Activated naive CD4-positive, alpha-beta T cell treated with Interleukin-2 at 50 U/mL for 16 hours (primary cell): ENCODE results near the gene CADM2.

Experiments
- DNase-seq: peaks from one replicate; pipeline ENCODE4 v3.0.0-alpha.2; 2020

Gene CADM2

GRCh38 chr3:85342915-85343314, 384.1 kb downstream of the CADM2 start:
- no peak for DNase-seq

GRCh38 chr3:85355572-85355971, 396.8 kb downstream of the CADM2 start:
- DNase-seq: no peak

DNA sequence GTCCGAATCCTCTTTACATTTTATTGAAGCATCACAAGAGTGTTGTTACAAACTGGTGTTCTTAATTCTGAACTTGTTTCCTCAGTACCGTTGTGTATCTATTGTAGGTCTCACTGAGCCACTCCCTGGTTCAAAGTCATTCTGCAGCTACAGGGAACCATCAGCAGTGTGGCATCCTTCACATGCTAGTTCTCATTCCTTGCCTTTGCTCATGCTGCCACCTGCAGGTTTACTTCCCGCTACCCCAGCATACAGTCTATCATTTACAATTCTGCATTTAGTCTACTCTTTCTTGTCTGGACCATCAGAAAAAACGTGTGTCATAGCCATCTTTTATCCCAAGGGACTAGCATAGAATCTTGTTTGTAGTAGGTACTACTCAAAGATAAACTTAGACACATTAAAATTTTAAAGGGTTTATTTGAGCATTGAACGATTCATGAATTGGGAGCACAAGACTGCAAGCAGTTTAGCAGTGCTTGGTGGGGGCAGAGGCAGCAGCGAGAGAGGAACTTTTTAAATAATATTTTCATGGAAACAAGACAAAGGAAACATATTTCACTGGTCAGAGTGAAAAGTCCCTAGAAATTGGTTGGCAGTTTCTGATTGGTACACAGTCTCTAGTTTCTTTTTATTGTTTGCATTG, 402.1 kb downstream of the CADM2 start:
- no peak for DNase-seq

DNA sequence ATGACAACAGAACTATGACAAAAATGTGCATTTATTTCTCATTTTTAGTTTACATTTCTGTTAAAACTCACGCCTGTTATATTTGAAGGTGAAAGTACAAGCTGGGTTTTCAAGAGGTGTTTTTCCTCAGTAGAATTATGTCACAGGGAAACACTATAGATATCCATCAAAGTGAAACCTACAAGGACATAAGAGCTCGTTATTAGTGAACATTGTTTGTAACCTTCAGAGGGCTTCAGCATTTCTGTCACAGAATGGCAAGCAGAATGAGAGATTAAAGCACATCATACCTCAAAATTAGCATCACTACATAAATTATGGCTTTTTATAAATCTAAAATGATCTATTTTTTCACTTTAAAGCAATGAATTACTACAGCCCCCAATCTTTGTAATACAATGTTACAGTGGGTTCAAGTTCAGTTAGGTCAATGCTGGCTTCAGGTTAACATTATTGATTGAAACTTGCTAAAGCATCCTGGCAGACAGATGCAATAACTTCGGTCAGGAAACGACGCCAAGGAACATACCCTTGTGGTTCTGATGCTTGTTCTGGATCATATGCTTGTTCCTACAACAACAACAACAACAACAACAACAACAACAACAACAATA, 405.6 kb downstream of the CADM2 start:
- no peak for DNase-seq

DNA sequence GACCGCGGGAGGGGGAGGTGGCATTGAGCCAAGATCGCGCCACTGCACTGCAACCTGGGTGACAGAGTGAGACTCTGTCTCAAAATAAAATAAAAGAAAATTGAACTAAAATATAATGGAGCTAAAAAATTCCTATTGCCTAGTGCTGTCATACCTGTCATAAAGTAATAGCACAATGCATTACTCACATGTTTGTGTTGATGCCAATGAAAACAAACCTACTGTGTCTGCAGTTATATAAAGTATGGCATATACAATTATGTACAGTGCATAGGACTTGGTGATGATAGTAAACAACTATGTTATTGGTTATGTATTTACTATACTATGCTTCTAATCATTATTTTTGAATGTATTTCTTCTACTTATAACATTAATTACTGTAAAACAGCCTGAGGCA, 411.6 kb downstream of the CADM2 start:
- no peak for DNase-seq

GRCh38 chr3:85376131-85376530, 417.3 kb downstream of the CADM2 start:
- DNase-seq: no peak

DNA sequence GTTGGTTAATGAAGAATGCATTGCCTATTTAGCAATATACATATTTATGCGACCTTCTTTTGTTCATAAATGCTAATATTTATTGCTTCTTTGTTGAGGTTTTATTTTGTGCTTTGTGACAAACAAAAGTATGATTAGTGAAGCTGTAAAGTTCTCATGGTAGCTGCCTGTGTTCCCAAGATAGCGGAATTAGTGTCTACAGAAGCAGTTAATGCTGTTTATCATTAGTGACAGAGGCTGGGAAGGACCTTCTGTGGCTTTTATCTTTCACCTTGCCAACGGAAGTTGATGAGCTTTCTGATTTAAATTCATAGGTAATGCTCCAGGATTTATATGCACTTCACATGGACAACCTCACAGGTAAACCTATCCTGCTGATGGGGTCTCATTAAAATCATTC, 418.3 kb downstream of the CADM2 start:
- DNase-seq: no peak

GRCh38 chr3:85384372-85384771, 425.6 kb downstream of the CADM2 start:
- DNase-seq: no peak

DNA sequence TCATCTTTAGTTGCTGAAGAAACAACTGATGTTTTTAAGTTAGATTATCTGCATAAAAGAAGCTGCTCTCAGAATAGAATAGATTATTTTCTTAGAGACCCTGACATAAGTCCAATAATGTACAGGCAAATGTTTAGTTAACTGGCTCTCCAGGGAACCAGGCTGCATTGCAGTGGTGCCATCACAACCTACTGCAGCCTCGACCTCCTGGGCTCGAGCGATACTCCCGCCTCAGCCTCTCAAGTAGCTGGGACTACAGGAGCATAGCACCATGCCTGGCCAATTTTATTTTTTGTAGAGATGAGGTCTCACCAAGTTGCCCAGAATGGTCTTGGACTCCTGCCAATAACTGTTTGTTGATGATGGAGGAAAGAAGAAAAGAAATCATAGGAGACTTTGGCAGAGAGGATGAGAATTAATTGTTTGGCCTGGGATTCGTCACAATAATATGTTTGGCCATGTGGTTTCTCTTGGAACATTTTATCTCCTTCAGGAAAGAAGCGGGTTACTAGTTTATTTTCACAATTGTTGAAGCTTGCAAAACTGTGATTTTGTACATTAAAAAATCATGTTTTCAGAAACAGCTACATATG, 429.2 kb downstream of the CADM2 start:
- no peak for DNase-seq

DNA sequence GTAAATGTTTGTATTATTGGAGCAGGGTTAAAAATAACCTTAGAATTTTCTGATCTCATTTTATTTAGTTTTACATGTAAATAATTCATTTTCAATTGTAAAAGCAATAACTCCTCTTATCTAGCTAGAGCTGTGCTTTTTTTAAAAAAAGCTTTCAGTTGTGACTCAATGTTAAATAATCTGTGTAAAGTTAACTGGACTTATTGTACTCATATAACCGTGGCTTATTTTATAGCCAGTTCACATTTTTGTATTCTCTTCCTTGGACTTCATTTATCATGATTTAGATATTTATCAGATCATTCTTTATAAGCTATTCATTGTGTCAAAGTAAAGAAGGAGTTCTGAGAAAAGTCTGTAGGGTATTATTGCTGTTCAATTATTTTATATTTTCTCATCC, 435.6 kb downstream of the CADM2 start:
- DNase-seq: no peak

DNA sequence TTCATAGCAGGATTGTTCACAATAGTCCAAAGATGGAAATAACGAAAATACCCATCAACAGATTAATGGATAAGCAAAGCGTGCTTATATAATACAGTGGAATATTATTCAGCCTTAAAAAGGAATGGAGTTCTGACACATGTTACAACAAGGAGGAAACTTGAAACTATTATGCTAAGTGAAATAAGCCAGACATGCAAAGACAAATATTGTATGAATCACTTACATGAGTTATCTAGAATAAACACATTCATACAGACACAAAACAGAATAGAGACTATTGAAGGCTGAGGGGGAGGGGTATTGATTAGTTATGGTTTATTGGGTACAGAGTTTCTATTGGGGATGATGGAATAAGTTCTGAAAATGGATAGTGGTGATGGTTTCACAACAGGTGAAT, 438.6 kb downstream of the CADM2 start:
- no peak for DNase-seq

DNA sequence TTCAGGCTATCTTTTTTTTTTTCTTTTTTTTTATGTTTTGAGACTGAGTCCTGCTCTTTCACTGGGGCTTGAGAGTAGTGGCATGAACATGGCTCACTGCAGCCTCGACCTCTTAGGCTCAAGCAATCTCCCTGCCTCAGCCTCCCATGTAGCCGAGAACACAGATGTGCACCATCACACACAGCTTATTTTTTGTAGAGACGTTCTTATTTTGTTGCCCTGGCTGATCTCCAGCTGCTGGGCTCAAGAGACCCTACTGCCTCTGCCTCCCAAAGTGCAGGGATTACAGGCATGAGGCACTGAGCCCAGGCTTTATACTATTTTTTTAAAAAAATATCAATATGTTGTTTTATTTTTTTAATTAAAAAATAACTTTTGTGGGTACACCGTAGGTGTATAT, 467.3 kb downstream of the CADM2 start:
- no peak for DNase-seq

DNA sequence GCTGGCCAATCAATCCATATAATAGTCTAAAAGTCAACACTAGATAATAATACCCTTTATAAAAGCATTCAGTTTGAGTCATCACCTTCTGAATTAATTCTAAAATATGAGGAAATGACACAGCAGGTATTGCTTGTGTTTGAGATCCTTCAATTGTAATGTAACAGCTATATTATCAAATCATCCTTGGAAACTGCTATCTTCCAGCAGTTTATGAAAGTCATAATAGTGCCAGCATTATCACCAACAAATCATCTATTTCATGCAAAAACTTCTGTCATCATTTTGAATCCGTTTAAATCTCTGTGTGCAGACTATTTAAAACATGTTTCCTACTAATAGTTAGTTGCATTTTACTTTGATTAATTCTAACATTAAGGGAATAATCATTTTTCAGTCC, 468.7 kb downstream of the CADM2 start:
- no peak for DNase-seq

DNA sequence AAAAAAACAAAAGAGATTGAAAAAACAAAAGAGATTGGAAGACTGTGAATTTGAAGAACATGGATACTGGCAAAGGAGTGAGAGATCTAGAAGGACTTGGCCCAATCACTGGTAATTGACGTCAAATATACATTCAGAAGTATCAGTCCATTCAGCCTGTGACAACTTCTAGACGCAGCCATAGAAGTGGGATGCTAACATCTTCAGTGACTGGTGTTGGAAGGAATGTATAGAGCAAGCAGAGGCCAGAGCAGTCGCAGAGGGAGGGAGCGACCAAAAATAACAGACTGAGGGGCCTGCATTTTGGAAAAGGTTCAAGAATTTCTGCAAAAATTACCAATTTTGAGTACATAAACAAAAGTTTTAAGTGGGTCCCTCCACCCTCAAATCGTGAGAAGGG, 473.3 kb downstream of the CADM2 start:
- no peak for DNase-seq

- DNase-seq: no peak
Measured at GRCh38 chr3:85433319-85433718, 474.5 kb downstream of the CADM2 start.

DNA sequence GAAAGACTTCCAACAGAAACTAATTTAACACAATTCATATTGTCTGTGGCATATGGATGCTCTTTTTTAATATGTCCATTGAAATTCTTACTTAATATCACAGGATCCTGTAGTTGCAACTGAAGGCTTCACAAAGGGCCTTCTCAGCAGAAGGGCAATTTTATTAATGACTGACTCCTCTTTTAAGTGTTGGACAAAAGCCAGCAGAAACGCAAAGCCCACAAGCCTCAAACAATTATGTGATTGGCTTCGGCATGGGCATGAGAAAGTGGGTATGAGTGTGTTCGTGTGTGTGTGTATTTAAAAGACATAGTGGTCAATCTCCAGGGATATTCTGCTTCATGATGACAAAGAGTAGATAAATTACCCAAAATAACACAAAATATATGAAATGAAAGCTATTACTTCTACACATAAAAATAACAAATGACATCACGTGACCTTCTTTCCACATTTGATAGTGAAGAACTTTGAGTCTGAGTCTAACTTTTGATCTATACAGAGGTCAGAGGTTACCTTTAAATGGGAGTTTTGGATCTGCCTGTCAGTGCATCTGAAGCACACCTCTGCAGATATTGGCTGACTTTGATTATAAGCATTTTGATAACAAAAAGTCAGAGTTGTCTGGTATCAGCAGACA, 496.9 kb downstream of the CADM2 start:
- no peak for DNase-seq

DNA sequence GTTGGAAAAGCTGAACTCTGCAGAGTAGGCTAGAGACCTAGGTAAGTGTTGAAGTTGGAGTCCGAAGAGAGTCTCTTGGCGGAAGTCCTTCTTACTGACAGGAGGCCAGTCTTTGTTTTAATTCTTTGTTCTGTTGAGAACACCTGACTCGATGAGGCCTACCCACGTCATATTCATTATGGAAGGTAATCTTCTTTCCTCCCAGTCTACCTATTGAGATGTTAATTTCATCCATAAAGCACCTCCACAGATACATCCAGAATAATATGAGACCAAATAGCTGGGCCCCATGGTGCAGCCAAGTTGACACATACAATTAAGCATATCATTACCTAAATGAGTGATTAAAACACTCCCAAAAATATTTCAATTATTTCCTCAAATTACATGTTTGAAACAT, 515.5 kb downstream of the CADM2 start:
- no peak for DNase-seq

- DNase-seq: no peak
Measured at GRCh38 chr3:85475346-85475745, 516.6 kb downstream of the CADM2 start.

- DNase-seq: no peak
Measured at GRCh38 chr3:85476891-85477495, 518.2 kb downstream of the CADM2 start.

DNA sequence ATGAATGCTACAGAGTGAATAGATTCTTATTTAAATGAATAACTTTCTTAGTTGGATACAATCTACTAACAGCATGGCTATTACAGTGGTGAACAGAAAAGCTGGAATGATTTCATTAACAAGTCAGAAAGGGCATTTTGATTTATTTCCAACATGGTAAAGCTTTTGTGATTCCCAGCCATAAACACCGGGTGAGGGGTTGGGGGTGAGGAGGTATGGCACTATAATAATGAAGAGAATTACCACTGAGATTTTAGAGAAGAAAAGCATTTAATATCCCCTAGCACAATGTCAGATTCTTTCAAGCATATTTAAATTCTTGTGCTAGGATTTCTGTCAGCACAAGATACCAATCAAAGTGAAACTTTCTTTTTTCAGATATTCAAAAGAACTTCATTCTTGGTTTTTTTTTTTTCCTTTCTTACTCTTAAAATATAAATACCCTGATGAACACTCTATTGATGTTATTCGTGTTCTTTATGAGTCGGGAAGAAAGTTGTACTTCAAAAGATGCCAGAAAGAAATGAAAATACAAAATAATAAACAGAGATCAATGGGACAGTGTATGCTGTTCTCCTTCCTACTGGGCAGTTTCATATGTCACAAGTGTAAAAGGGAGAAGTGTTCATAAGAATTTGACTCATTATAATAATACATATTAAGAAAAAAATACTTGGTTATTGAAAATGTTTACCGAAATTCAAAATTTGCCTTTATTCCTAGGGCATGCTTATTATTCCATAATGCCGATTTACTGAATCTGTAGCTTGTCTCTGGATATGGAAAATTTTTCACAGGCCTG, 522.8 kb downstream of the CADM2 start:
- no peak for DNase-seq

- no peak for DNase-seq
Measured at GRCh38 chr3:85482213-85482490, 523.4 kb downstream of the CADM2 start.

DNA sequence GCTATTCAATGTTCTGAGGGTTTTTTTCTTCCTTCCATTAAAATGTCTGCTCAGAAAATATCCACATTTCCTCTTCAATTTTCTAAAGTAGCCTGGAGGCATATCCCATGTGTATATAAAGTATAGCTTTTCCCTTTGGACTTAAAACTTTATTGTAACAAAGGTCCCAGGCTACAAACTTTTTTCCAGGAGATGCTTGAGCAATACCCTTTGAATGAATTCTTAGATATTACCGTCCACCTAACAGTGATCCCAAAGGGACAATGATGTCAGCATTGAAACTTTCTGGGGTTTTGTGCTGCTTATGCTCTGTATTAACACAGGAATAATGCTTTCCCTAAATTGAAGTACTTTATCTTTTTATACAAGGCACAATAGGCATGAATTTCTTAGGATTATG, 525.2 kb downstream of the CADM2 start:
- no peak for DNase-seq

DNA sequence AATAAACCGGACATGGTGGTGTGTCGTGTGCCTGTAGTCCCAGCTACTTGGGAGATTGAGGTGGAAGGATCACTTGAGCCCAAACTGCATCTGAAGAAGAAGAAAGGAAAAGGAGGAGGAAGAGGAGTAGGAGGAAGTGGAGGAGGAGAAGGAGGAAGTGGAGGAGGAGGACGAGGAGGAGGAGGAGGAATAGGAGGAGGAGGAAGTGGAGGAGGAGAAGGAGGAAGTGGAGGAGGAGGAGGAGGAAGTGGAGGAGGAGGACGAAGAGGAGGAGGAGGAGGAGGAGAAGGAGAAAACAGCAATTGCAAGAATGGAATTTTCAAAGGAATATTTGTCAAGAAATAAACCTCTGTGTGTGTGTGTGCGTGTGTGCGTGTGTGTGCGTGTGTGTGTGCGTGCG, 528.6 kb downstream of the CADM2 start:
- no peak for DNase-seq
